ENCODE results near the gene WSCD1. TPM values are rescaled to one million over a fixed set of nuclear protein-coding genes. Genes with fewer than 3 reads are reported as not detected.

WSCD1 gene
- polyA plus RNA-seq, 3 donors, result not detected

DNA sequence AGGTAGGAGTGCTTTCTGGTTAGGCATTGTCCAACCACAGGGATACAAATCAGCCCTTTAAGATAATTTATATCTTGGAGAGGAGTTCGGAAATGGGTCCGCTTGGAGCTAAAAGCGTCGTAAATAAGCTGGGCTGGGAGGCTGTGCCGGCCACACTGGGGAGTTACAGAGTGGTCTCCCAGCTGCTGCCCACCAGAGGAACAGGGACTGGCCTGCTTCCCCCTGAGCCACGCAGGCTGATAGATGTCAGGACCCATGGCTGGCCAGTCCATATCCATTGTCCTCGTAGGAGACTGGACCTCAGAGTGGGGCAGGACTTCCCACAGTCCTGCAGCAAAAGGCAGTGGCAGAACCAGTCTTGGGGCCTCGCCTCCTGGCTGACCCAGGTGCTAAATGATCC, 12.6 kb upstream of the WSCD1 start:
- Histone ChIP-seq H3K27me3 (ENCODE audit: control insufficient read depth in 2 of 2, insufficient read depth in 2 of 2, low read length in 2 of 2) (peaks cover 0 to 2% of the 10 kb centered on the region in 2 donors), H3K79me2 (ENCODE audit: insufficient read depth, low read length) (no peaks in the 10 kb centered on the region), H4K20me1 (ENCODE audit: insufficient read depth, low read length) (no peaks in the 10 kb centered on the region), H3K4me2 (replicated peaks; ENCODE audit: extremely low read depth, low read length, poor library complexity, severe bottlenecking) (no peak overlapping the region), H3K4me1 (ENCODE audit: control insufficient read depth in 1 of 2, insufficient read depth in 2 of 2, low read length in 2 of 2) (no peaks in the 10 kb centered on the region), H2AFZ (ENCODE audit: insufficient read depth, low read depth, low read length, poor library complexity, severe bottlenecking) (no peak overlapping the region), H3K9me3 (replicated peaks in 1 of 2; ENCODE audit: control insufficient read depth in 1 of 2, insufficient read depth in 1 of 2, low read length in 2 of 2) (no peaks in the 10 kb centered on the region), H3K27ac (ENCODE audit: low read depth in 1 of 2, low read length in 2 of 2) (no peak overlapping the region), H3K9ac (ENCODE audit: insufficient read depth, low read length, poor library complexity, severe bottlenecking) (no peak overlapping the region), H3K4me3 (replicated peaks in 1 of 3; ENCODE audit: low read depth in 2 of 3, low read length in 3 of 3) (no peak overlapping the region), H3K36me3 (replicated peaks in 1 of 2; ENCODE audit: control insufficient read depth in 1 of 2, insufficient read depth in 2 of 2, low read length in 2 of 2) (no peaks in the 10 kb centered on the region)
- DNase-seq, result no peak
- Mint-ChIP-seq H3K4me3 (no peak overlapping the region), H3K27me3 (ENCODE audit: low read depth in 3 of 3) (peaks cover 11 to 12% (median 11%) of the 10 kb centered on the region in 3 donors), H3K27ac (no peak overlapping the region), H3K4me1 (no peaks in the 10 kb centered on the region), H3K36me3 (no peaks in the 10 kb centered on the region), H3K9me3 (no peaks in the 10 kb centered on the region)
- TF ChIP-seq, protein P1, sequence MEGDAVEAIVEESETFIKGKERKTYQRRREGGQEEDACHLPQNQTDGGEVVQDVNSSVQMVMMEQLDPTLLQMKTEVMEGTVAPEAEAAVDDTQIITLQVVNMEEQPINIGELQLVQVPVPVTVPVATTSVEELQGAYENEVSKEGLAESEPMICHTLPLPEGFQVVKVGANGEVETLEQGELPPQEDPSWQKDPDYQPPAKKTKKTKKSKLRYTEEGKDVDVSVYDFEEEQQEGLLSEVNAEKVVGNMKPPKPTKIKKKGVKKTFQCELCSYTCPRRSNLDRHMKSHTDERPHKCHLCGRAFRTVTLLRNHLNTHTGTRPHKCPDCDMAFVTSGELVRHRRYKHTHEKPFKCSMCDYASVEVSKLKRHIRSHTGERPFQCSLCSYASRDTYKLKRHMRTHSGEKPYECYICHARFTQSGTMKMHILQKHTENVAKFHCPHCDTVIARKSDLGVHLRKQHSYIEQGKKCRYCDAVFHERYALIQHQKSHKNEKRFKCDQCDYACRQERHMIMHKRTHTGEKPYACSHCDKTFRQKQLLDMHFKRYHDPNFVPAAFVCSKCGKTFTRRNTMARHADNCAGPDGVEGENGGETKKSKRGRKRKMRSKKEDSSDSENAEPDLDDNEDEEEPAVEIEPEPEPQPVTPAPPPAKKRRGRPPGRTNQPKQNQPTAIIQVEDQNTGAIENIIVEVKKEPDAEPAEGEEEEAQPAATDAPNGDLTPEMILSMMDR (IDR thresholded peaks at IDR 0.05), result no peak
- WGBS (ENCODE audit: insufficient coverage), result 83% methylated on average over 6 of the region's 8 CpGs
- intact Hi-C loops (cut with micrococcal nuclease), result no loop called here

DNA sequence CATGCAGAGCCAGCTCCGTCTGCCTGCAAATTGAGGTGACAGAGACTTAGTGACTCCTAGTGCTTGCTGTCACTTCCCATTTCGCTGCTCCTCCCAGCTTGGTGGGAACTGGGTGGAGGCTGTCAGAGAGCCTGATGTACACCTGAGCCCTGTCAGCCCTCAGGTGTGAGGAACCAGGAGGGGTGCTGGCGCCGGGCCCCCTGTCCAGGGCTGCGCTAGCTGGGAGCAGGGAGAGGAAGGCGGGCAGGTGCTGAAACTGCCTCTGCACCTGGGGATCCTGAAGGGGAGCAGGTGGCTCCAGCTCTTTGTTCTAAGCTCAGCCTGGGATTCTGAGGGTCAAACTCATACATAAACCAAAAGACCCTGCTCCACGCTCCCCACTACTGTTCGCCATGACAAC, 10.8 kb upstream of the WSCD1 start:
- Histone ChIP-seq H3K9ac (ENCODE audit: insufficient read depth, low read length, poor library complexity, severe bottlenecking) (no peak overlapping the region), H3K27me3 (ENCODE audit: control insufficient read depth in 2 of 2, insufficient read depth in 2 of 2, low read length in 2 of 2) (peaks cover 0 to 2% of the 10 kb centered on the region in 2 donors), H4K20me1 (ENCODE audit: insufficient read depth, low read length) (no peaks in the 10 kb centered on the region), H2AFZ (ENCODE audit: insufficient read depth, low read depth, low read length, poor library complexity, severe bottlenecking) (no peak overlapping the region), H3K36me3 (replicated peaks in 1 of 2; ENCODE audit: control insufficient read depth in 1 of 2, insufficient read depth in 2 of 2, low read length in 2 of 2) (no peaks in the 10 kb centered on the region), H3K4me1 (ENCODE audit: control insufficient read depth in 1 of 2, insufficient read depth in 2 of 2, low read length in 2 of 2) (no peaks in the 10 kb centered on the region), H3K9me3 (replicated peaks in 1 of 2; ENCODE audit: control insufficient read depth in 1 of 2, insufficient read depth in 1 of 2, low read length in 2 of 2) (no peaks in the 10 kb centered on the region), H3K79me2 (ENCODE audit: insufficient read depth, low read length) (no peaks in the 10 kb centered on the region), H3K4me2 (replicated peaks; ENCODE audit: extremely low read depth, low read length, poor library complexity, severe bottlenecking) (no peak overlapping the region), H3K27ac (ENCODE audit: low read depth in 1 of 2, low read length in 2 of 2) (no peak overlapping the region), H3K4me3 (replicated peaks in 1 of 3; ENCODE audit: low read depth in 2 of 3, low read length in 3 of 3) (no peak overlapping the region)
- TF ChIP-seq, protein P1 (IDR thresholded peaks at IDR 0.05), result no peak
- intact Hi-C loops (cut with micrococcal nuclease), result no loop called here
- no peaks in the 10 kb centered on the region for H3K36me3 Mint-ChIP-seq
- no peak for DNase-seq
- no peak overlapping the region for H3K27ac Mint-ChIP-seq
- 87% methylated on average over 7 of the region's 8 CpGs for WGBS (ENCODE audit: insufficient coverage)
- no peaks in the 10 kb centered on the region for H3K4me1 Mint-ChIP-seq
- no peaks in the 10 kb centered on the region for H3K9me3 Mint-ChIP-seq
- peaks cover 11 to 13% (median 12%) of the 10 kb centered on the region in 3 donors for H3K27me3 Mint-ChIP-seq (ENCODE audit: low read depth in 3 of 3)
- H3K4me3 Mint-ChIP-seq, result no peak overlapping the region
